Adrenal gland (tissue), 5 donors: ENCODE results near the gene SVOP.

Source experiments
- CTCF ChIP-seq, 6 experiments: fragments of 450-650 bp in 4 of 6; fragments of 200-600 bp in 2 of 6; sonication (generic) in 1 of 6; IDR thresholded peaks; 1 replicate in 5 of 6; 2 replicates in 1 of 6; pipeline versions ENCODE4 v1.5.1 to v1.8.0; 2016 to 2021; ENCODE audit warnings: antibody characterized with exemption in 6 of 6, mild to moderate bottlenecking in 2 of 6, moderate library complexity in 1 of 6
- POLR2A ChIP-seq, 2 donors: fragments of 450-650 bp; IDR thresholded peaks; one replicate each; pipeline ENCODE4 v1.6.1; 2017; ENCODE audit warnings: antibody characterized with exemption in 2 of 2, mild to moderate bottlenecking in 2 of 2, moderate library complexity in 1 of 2
- donor health status: DM: no; HTN: no; CAD: no.

DNA sequence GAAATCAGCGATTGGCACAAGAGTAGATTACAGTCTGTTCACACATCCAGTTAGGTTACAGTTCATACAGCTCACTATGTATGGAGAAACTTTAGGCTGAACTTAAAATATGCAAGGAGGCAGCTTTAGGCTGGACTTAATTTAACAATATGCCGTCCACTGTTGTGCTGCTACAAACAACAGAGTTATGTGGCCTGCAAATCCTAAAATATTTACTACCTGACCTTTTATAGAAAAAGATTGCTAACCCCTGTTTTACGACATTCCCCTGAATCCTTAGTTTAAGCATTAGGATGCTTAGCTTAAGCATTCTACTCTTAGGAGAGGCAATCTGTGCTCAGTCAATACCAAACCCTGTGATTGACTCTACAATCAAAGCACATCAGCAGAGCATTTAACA is 90.1 kb downstream of the SVOP start:
- TF ChIP-seq POLR2A (IDR thresholded peaks at IDR 0.05) (no peak), CTCF (IDR thresholded peaks at IDR 0.05) (no peak)
